Stimulated activated CD8-positive, alpha-beta memory T cell treated with anti-CD3 and anti-CD28 coated beads, Interleukin-7, amount 100 ng/mL, for 4 hours (primary cell): ENCODE data around the gene PLPP7.

Experiments
- DNase-seq, 2 donors: peaks; one replicate each; pipeline ENCODE4 v3.0.0-alpha.2; 2020; ENCODE audit warnings: low read depth in 2 of 2

The PLPP7 gene

DNA sequence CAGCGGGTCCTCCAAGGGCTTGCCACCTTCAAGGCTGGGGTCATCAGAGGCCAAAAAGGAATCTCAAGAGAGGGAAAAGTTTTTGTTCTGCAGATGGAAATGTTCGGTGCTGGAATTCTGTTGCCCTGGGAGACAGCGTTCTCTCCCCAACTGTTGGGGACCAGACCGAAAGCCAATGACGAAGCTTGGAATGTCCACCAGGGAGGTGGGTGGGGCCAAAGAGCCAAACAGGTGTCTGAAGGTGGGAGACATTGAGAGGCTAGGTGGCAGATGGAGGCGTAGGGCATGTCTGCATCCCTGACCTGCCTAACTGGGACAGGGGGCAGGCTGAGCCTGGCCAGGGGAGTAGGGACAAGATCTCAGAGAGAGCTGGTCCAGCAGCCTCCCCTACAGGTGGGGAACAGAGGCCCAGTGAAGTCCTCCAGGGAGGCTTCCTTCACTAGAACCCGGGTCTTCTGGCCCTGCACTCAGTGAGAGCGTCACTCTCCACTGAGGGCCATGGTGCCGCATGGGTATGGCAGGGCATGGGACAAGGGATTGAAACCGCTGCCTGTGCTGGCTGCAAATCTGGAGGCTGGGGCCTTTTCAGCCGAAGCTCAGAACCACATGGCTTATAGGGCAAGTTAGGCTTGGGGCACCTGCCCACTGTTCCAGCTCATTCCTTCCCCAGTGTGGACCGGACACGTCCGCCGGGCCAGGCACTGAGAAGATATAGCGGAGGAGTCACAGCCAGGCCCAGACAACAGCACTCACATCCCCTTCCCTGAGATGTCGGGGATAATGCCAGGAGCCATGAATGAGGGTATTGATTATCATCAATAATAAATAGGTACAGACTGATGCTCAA lies 8.2 kb upstream of the PLPP7 start:
- DNase-seq: no peak

DNA sequence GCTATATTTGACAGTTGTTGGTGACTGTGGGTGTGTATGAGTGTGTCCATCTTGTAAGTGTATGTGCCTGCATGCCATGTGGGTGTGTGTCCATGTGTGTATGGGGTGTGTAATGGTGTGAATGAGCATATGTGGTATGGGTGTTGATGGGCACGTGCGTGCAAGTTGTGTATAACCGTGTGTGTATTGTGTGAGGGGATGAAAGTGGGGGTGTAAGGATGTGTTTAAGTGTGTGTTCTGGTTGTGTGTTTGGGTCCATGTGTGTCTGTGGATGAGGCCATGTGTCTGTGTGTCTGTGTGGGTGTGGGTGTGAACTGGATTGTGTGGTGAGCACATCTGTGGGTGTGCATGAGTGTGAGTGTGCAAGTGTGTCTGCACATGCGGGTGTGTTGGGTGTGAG lies 7.3 kb upstream of the PLPP7 start:
- DNase-seq: no peak

DNA sequence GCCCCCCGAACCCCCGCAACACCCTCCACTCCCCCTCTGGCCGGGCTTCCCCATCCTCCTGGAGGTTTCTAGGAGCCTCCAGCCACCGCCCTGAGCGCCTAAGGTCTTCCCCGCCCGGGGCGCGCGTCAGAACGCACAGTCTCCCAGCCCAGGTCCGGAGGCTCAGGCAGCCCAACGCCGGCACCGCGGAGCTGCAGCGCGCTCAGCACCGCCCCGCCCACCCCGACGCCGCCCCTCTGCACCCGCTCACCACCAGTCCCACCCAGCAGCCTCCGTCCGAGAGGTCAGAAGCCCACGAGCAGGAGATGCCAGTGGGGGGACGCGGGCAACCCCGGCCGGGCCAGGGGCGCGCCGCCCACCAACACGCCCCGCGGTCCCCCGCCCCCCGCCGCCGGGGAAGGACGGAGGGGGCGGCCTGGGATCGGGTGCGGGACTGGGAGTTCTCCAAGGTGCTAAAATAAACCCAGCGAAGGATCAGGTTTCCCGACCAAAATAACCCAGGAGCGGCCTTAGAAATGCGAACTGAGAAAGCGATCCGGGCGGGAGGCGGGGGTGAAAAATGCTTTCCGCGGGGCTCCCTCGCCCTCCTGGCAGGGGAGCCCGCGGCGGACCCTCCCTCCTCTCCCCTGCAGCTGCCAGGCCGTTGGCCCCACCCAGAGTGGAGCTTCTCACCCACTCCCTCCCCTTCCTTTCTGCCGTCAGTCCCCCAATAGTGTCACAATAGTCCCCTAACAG lies 6.7 kb upstream of the PLPP7 start:
- no peak for DNase-seq

DNA sequence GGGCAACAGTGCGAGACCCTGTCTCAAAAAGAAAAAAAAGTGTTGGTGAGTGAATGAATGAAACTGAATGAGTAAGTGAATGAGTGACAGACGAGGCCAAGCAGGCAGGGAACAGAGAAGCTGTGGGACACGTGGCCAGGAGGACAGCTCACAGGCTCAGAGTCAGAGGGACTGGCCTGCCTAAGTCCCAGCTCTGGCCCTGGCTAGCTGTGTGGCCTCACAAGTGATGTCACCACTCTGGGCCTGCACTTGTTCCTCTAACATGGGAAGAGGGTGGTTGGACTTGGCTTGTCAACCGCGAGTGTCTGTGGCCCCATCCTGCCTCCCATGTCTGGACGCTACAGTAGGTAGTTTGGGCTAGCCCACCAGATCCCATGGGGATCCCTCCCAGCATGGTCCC lies 4.7 kb upstream of the PLPP7 start:
- no peak for DNase-seq

DNA sequence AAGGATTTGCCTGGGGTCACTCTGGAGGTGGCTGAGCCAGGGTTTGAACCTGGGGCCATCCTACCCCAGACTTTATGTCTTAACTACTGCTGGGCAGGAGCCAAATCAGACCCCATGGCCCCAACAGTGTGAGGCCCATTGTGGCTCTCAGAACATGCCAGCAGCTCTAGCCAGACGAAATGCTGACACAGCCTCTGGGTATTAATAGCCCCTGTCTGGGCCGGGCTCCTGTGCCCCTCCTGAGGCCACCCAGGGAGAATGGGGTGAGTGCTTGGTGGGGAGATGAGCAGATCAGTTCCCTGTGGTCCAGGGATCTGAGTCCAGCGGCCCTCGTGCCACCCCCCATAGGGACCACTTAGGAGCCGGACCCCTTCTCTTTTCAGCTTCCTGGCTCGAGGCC lies 2.2 kb upstream of the PLPP7 start:
- no peak for DNase-seq

DNA sequence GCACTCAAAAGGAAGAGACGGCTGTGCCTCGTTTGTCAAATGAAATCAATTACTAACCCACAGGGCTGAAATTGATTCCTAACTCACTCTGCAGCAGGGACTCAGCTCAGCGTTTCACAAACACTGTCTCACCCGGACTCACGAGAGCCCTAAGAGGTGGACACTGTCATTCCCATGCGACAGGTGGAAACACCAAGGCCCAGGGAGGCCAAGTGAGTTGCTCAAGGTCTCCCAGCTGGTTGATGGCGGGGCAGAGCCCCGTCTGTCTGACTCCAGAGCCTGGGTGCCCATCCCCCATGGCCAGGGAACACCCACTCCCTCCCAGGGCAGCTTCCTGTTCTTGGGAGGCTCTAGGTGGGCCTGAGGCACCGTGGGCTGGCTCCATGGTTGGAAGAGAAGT lies 1.3 kb upstream of the PLPP7 start:
- DNase-seq: no peak

DNA sequence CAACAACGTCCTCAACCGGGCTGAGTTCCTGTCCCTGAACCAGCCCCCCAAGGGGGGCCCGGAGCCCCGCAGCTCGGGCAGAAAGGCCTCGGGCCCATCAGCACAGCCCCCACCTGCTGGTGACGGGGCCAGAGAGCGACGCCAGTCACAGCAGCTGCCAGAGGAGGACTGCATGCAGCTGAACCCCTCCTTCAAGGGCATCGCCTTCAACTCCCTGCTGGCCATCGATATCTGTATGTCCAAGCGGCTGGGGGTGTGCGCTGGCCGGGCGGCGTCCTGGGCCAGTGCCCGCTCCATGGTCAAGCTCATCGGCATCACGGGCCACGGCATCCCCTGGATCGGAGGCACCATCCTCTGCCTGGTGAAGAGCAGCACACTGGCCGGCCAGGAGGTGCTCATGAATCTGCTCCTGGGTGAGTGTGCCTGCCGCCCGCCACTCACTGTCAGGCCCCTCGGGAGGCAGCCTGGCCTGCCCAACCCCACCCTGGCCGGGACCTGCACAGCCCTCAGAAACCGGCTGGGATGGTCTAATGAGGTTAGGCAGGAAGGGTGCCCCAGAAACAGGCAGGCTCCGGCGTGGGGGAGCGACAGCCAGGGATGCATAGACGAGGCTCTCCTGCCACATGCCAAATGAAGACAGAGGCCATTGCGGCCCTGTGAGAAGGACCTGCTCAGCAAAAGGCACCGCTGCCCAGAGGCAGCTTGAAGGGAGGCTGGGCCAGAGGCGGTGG lies 678 bp downstream of the PLPP7 start:
- no peak for DNase-seq

DNA sequence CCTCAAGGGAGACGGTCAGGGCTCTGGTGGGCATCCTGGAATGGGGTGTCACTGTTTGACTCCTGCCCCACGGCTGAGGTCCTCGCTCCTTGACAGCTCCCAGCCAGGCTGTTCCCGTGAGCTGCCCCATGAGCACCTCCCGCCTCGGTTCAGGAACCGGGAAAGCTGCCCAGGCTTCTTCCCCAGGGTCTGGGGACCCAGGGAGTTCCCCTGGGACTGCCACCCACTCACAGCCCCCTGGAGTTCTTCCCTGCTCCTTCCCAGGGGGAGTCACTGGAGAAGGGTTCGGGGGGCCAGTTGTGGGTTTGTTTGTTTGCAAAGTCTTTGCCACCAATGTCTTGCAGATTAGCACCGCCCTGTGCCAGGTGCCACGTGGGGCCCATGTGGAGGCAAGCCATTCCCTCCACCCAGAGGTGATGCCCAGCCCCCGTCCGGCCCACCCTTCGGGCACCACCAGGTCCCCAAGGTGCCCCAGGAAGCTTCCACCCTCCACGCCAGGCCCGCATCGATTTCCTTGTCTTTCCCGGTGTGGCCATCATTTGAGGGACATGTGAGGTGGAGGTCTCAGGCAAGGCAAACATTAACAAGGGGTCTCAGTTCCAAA lies 1.3 kb downstream of the PLPP7 start:
- no peak for DNase-seq

DNA sequence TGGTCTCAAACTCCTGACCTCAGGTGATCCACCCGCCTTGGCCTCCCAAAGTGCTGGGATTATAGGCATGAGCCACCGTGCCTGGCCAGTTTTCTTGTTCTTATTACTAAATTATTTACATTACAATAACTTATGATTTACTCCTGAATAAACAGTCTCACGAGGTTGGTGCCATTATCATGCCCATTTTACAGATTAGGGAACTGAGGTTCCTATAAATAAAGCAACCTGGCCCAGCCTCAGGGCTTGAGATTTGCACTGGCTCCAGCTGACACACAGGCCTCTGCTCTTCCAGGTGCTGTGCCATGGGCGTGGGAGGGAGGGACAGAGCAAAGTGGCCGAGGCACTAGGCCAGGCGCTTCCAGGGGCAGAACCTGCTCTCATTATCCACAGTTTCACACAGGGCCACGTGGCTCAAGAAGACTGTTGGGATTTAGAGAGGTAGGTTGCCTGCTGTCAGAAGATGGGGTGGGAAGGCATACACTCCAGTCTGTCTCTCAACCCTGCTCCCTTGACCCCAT lies 2.3 kb downstream of the PLPP7 start:
- no peak for DNase-seq

DNA sequence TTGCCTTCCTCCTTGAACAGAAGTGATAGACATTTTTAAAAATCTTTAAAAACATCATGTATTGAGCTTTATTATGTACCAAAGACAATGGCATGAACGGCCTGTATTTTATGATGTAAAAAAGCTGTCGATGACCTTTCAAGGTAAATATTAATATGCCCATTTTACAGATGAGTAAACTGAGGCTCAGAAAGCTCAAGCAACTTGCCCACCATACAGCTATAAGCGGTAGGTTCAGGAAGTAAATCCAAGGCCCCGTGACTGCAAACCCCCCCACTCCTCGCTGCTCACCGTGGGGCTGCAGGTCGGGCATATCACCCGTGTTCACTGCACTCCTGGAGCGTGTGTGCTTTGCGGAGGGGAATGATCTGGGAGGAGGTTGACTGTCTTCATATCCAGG lies 3.4 kb downstream of the PLPP7 start:
- no peak for DNase-seq

DNA sequence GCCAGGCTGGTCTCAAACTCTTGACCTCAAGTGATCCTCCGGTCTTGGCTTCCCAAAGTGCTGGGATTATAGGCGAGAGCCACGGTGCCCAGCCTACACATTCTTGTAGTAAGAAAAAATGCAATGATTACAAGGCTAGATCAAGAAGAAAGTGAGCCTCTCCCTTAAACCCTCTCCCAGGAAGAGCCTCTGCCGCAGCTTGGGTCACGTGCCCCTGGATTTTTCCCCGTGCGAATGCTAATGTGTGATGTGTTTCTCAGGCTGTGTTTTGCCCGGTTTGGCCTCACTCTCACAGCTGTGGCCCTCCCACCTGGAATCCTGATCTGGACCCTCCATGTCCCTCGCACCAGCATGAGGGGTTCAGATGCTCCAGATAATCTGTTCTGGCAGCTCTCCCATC lies 6.9 kb downstream of the PLPP7 start:
- DNase-seq: no peak

DNA sequence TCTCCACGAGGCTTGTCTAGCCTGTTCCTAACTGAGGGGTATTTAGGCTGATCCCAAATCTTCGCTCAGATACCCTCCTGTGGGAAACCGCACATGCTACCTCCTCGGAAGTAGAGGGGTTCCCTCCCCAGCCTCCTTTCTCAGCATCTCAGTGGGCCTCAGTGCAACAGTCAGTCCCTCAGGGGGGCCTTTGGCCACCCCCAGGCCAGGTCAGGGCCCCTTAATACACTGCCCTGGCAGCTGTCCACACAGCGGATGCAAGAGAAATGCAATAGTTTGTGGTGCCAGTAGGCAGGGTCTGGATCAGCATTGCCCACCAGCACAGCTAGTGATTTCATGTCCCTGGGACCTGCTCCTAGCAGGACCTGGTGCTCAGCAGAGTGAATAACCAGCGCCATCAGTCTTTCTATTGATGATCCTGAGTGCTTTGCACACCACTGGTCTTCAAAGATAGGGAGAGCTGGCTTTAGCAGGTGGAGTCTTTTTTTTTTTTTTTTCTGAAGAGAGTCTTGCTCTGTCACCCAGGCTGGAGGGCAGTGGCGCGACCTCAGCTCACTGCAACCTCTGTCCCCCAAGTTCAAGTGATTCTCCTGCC lies 7.5 kb downstream of the PLPP7 start:
- DNase-seq: no peak

DNA sequence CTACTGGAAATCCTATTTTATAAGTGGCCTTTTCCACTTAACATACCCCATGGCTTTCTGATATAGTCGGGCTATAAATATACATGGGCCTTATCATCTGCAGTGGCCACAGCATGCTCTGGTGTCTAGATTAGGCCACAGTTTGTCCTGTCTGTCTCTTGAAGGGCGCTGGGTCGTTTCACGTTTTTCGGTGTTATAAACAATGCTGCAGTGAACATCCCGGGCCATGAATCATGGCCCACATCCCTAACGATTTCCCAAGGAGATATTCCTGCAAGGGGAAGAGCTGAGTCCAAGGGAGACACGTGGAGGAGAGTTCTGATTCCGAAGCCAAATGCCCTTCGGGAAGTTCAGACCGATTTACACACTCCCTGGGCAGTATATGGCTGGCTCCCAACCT lies 8.4 kb downstream of the PLPP7 start:
- DNase-seq: no peak

DNA sequence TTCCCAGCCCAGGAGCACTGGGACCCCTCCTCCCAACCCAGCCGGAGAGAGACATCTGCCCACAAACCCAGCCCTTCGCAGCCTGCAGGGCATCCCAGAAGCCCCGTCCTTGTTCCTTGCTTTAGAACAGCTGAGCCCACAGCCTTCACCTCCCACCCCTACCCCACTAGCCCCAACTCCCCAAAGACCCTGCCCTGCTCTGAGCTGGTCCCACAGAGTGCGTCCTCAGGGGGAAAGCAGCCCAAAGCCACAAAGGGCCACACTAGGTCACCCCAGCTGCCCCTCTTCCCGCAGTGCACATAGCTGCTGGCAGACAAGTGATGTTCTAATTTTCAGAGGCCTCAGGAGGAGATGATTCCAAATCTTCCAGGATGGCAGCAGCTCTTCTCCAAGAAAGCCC lies 8.8 kb downstream of the PLPP7 start:
- DNase-seq: no peak

DNA sequence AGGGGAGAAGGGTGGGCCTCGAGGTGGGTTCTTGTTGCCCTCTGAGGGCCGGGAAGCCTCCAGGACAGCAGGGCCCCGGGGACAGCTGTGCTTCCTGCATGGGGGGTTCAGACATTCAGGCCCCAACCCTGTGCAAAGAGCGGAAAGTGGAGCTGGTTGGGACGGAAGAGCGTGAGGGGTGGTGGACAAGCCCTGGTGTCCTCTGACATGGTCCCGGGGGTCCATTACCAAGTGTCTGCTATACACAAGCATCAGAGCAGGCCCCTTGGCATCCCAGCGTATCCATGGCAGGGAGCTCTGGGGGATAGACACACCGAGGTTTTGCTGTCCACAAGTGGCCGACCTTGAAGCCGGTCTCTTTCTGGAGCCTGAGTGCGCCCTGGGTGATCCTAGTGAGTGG lies 9.3 kb downstream of the PLPP7 start:
- no peak for DNase-seq

DNA sequence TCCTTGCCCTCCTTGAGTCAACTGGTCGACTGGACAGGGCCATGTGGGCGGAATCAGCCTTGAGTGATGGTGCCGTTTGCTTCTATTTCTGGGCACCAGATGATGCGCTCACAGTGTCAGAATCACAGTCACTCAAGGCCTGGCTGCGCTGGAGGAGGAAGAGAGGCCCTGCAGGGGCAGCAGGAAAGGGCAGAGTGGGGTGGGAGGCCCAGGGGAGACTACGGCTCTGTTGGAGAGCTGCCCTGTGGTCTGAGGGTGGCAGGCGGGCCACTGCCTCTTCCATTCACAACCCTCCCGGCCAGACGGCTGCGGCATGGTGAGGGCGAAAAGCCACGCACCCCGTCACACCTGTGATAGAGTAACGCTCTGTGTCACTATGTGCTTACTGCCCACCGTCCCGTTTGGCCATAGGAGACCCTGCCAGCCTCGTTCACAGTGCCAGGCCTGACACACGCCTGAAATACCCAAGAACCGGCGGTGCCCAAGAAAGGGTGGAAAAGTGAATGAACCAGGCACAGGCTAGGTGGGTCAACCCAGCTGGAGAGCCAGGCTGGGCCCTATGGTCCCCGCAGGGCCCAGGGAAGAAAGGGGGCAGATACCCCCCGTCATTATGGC lies 9.9 kb downstream of the PLPP7 start:
- no peak for DNase-seq

DNA sequence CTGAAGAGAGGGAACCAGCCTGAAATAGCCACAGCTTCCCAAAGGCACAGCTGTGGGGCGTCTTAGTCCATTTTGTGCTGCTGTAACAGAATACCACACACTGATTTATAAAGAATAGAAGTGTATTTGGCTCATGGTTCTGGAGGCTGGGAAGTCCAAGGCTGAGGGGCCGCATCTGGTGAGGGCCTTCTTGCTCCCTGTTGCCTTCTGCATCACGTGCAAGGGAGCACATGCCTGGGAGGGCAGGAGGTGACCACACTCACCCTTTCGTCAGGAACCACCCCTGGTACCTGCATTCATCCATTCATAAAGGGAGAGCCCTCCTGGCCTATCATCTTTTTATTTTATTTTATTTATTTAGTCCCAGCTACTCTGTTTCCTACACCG lies 10.4 kb downstream of the PLPP7 start:
- DNase-seq: no peak

DNA sequence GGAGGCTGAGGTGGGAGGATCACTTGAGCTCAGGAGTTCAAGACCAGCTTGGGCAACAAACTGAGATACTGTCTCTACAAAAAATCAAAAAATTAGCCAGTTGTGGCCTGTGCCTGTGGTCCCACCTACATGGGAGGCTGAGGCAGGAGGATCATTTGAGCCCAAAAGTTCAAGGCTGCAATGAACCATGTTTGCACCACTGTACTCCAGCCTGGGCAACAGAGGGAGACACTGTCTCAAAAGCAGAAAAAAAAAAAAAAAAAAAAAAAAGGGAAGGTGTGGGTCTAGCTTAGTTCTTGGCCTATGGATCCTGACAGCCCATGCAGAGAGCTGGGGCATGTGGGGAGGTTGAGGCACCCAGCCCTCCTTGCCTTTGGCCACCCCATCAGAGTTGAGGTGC lies 10.9 kb downstream of the PLPP7 start:
- DNase-seq: no peak

DNA sequence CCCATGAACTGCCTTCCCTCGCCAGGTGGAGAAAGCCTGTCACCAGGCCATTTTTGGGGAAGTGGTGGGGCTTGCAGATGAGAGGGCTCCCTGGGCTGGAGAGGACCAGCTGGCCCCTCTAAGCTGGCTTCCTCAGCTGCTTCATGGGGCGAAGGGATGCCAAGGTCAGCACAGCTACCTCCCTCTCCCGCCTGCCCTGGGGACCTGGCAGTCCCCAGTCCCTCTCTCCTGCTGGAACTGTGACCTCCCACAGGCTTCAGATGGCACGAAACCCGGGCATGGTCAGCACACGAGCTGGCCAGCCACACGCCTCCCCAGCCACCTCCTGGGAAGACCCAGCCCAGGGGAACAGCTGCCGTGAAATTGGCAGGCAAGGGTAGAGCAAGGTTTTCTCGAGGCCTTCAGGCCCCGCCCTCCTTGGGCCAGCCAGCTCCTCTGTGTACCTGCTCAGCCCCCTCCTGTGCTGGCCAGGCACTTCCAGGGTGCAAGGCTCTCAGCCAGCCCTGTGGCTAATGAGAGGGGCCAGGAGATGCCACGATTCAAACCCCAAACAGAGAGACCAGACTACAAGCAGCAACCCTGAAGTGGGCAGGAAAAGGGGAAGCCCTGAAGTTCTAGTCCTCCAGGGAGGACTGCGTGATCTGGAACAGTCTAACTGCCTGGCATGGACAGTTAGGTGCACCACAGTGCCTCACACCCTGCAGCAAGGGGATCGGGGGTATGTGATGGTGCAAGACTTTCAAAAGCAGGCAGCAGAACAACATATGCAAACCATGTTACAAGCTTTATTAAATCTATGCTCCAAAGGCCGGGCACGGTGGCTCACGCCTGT lies 12.9 kb downstream of the PLPP7 start:
- no peak for DNase-seq
